B cell (primary cell): ENCODE results near the gene TENM4. TPM values are rescaled to one million over a fixed set of nuclear protein-coding genes. Genes with fewer than 3 reads are reported as not detected.

Source experiments
- ATAC-seq: fragments of 200-7000 bp; cut with Tn5 transposase; one replicate; pipeline ENCODE4 v1.10.0; 2021; ENCODE audit warnings: low read depth, mild to moderate bottlenecking, moderate number of reproducible peaks, moderate library complexity
- CTCF ChIA-PET: fragments of 350-600 bp; sonication (Branson Sonifier 250); formaldehyde crosslinking; loops from one replicate; lab custom pipeline; 2021; ENCODE audit warnings: antibody characterized with exemption, inconsistent platforms; lab: Charles Lee
- POLR2A ChIA-PET: fragments of 350-600 bp; sonication (Branson Sonifier 250); formaldehyde crosslinking; loops from one replicate; lab custom pipeline; 2021; ENCODE audit warnings: antibody characterized with exemption; lab: Charles Lee
- DNase-seq: peaks from one replicate; pipeline ENCODE4 v3.0.0; 2013
- H2AFZ ChIP-seq: 2 replicates; pipeline ENCODE4 v1.6.1; 2012; ENCODE audit warnings: mild to moderate bottlenecking, low read depth, low read length; ENCODE audit not compliant: insufficient read depth, poor library complexity, severe bottlenecking
- H3K27ac ChIP-seq, 2 donors: 1 replicate in 1 of 2; 2 replicates in 1 of 2; pipeline ENCODE4 v1.5.1; 2012 to 2013; ENCODE audit warnings: low read length in 2 of 2, mild to moderate bottlenecking in 2 of 2, moderate library complexity in 1 of 2
- H3K27me3 ChIP-seq, 4 experiments: fragments of 200-600 bp in 1 of 4; sonication (generic) in 1 of 4; replicated peaks in 1 of 4; 1 replicate in 2 of 4; 2 replicates in 2 of 4; pipeline versions ENCODE4 v1.6.1 to v1.7.0; 2013 to 2016; ENCODE audit warnings: low read length in 3 of 4, mild to moderate bottlenecking in 2 of 4, mixed read lengths in 1 of 4, moderate library complexity in 1 of 4; ENCODE audit not compliant: insufficient read depth in 4 of 4, control insufficient read depth in 3 of 4; ENCODE audit errors: control extremely low read depth in 1 of 4
- H3K36me3 ChIP-seq, 2 experiments: replicated peaks in 1 of 2; 1 replicate in 1 of 2; 2 replicates in 1 of 2; pipeline versions ENCODE4 v1.6.1 to v1.7.1; 2013; ENCODE audit warnings: low read length in 1 of 2; ENCODE audit not compliant: insufficient read depth in 2 of 2, control insufficient read depth in 1 of 2; ENCODE audit errors: control extremely low read depth in 1 of 2, extremely low read depth in 1 of 2
- H3K4me1 ChIP-seq, 2 donors: fragments of 200-600 bp in 1 of 2; sonication (generic) in 1 of 2; 1 replicate in 1 of 2; 2 replicates in 1 of 2; pipeline versions ENCODE4 v1.5.1 to v1.6.1; 2013 to 2017; ENCODE audit warnings: low read length in 2 of 2; ENCODE audit not compliant: control insufficient read depth in 2 of 2, insufficient read depth in 2 of 2
- H3K4me2 ChIP-seq: replicated peaks from 2 replicates; pipeline ENCODE3; 2012; ENCODE audit warnings: mild to moderate bottlenecking, low read depth, low read length; ENCODE audit not compliant: poor library complexity, severe bottlenecking
- H3K4me3 ChIP-seq, 5 experiments: fragments of 200-600 bp in 1 of 5; sonication (generic) in 1 of 5; 1 replicate in 3 of 5; 2 replicates in 2 of 5; pipeline versions ENCODE4 v1.5.1 to v1.7.0; 2011 to 2016; ENCODE audit warnings: low read length in 4 of 5, mild to moderate bottlenecking in 4 of 5, low read depth in 2 of 5, control low read depth in 1 of 5, moderate library complexity in 1 of 5; ENCODE audit not compliant: insufficient read depth in 1 of 5; ENCODE audit errors: control extremely low read depth in 1 of 5, extremely low read depth in 1 of 5
- H3K79me2 ChIP-seq: fragments of 200-600 bp; sonication (generic); one replicate; pipeline ENCODE4 v1.6.0; 2016; ENCODE audit warnings: low read length; ENCODE audit not compliant: control insufficient read depth, insufficient read depth
- H3K9ac ChIP-seq: fragments of 200-600 bp; sonication (generic); 2 replicates; pipeline ENCODE4 v1.6.1; 2017; ENCODE audit warnings: mild to moderate bottlenecking, low read length, moderate library complexity
- H3K9me3 ChIP-seq, 3 donors: one replicate each; pipeline versions ENCODE4 v1.6.1 to v1.7.1; 2013; ENCODE audit warnings: low read length in 2 of 3; ENCODE audit not compliant: control insufficient read depth in 2 of 3, insufficient read depth in 1 of 3; ENCODE audit errors: control extremely low read depth in 1 of 3
- H4K20me1 ChIP-seq: 2 replicates; pipeline ENCODE4 v1.6.0; 2012; ENCODE audit warnings: mild to moderate bottlenecking, low read length; ENCODE audit not compliant: insufficient read depth, control insufficient read depth, poor library complexity, severe bottlenecking
- H3K27ac Mint-ChIP-seq: one replicate; pipeline ENCODE4 v1.8.0; 2021; ENCODE audit warnings: mixed read lengths
- H3K27me3 Mint-ChIP-seq: one replicate; pipeline ENCODE4 v1.8.0; 2021; ENCODE audit warnings: mixed read lengths
- H3K4me1 Mint-ChIP-seq: one replicate; pipeline ENCODE4 v1.8.0; 2021; ENCODE audit warnings: mixed read lengths
- H3K4me3 Mint-ChIP-seq: one replicate; pipeline ENCODE4 v1.8.0; 2021; ENCODE audit warnings: mixed read lengths
- H3K9me3 Mint-ChIP-seq: one replicate; pipeline ENCODE4 v1.8.0; 2022; ENCODE audit warnings: mixed read lengths; ENCODE audit not compliant: insufficient read depth
- CTCF ChIP-seq: fragments of 200-600 bp; IDR thresholded peaks from one replicate; pipeline ENCODE4 v1.8.0; 2022; ENCODE audit warnings: antibody characterized with exemption, mild to moderate bottlenecking
- EZH2 ChIP-seq: IDR thresholded peaks from 2 replicates; pipeline ENCODE4 v1.6.1; 2012; ENCODE audit warnings: borderline replicate concordance, low read depth, mild to moderate bottlenecking, moderate library complexity, low read length; ENCODE audit not compliant: insufficient read depth, poor library complexity, severe bottlenecking
- WGBS: methylation state at CpG from one replicate; pipeline ENCODE4 v1.1.5; 2013; ENCODE audit warnings: missing lambda C conversion rate; ENCODE audit not compliant: insufficient coverage; 5-methylcytosine and 5-hydroxymethylcytosine counted together
- intact Hi-C: fragments of 100-400 bp; cut with micrococcal nuclease; formaldehyde crosslinking; loops from one replicate; pipeline ENCODE4 v1.10.0; 2022
- polyA plus RNA-seq: library from polyadenylated mRNA; depleted of rRNA; stranded (reverse); fragments of >200 nt; gene quantifications from 2 replicates; pipeline ENCODE4 v1.2.3, GENCODE V29; 2012
- total RNA-seq, 2 donors: library from RNA; stranded (reverse); fragments of 120-200 nt in 1 of 2; gene quantifications; 1 replicate in 1 of 2; 2 replicates in 1 of 2; pipeline versions ENCODE4 v1.2.3 to v1.2.4, GENCODE V29; 2013 to 2022

The TENM4 gene
- total and polyA plus RNA-seq, 2 donors (not counting 1 experiment from before 2014, with no cell fraction given), result 0.09 to 5.7 TPM

GRCh38 chr11:79427126-79427525 is 13.7 kb downstream of the TENM4 start:
- no peak for ATAC-seq
- no peak for DNase-seq
- no peak overlapping the region for H3K9ac ChIP-seq
- no peaks in the 10 kb centered on the region for H3K79me2 ChIP-seq
- no peak overlapping the region for H3K4me2 ChIP-seq
- no peak overlapping the region for H3K27ac ChIP-seq
- H3K27me3 ChIP-seq, result peaks cover 0 to 7% (median 0%) of the 10 kb centered on the region in 4 experiments
- Mint-ChIP-seq H3K4me3 (no peak overlapping the region), H3K27ac (no peak overlapping the region), H3K9me3 (no peaks in the 10 kb centered on the region), H3K27me3 (peaks cover 7% of the 10 kb centered on the region), H3K4me1 (no peaks in the 10 kb centered on the region)
- WGBS, result no CpG with 5 or more reads among the region's 4 CpGs
- H3K36me3 ChIP-seq, result no peaks in the 10 kb centered on the region
- ChIA-PET CTCF (interaction anchor here (0.7 kb wide), 1 partner anchor 983 kb away, joined by 3 read pairs; no protein-coding TSS in a partner anchor), POLR2A (no interaction called here)
- H2AFZ ChIP-seq, result no peak overlapping the region
- no peaks in the 10 kb centered on the region for H3K4me1 ChIP-seq
- intact Hi-C loops, result no loop called here
- H3K9me3 ChIP-seq, result no peaks in the 10 kb centered on the region
- TF ChIP-seq EZH2 (no peak), CTCF (no peak)
- no peak overlapping the region for H3K4me3 ChIP-seq
- H4K20me1 ChIP-seq, result no peaks in the 10 kb centered on the region

- ATAC-seq, result no peak
- 97% methylated on average over 2 of the region's 2 CpGs for WGBS
- H3K9me3 Mint-ChIP-seq, result no peaks in the 10 kb centered on the region
Observed at GRCh38 chr11:79425463-79425862, 15.4 kb downstream of the TENM4 start.

More at GRCh38 chr11:79425463-79425862, 15.4 kb downstream of the TENM4 start:
- Histone ChIP-seq H3K9me3 (no peaks in the 10 kb centered on the region), H3K27ac (no peak overlapping the region), H3K4me2 (no peak overlapping the region), H3K36me3 (no peaks in the 10 kb centered on the region), H3K27me3 (peaks cover 0 to 3% (median 0%) of the 10 kb centered on the region in 4 experiments), H3K4me3 (no peak overlapping the region), H2AFZ (no peak overlapping the region), H3K9ac (no peak overlapping the region), H3K79me2 (no peaks in the 10 kb centered on the region), H4K20me1 (no peaks in the 10 kb centered on the region), H3K4me1 (no peaks in the 10 kb centered on the region)
- CTCF ChIA-PET, result no interaction called here
- Mint-ChIP-seq H3K27ac (no peak overlapping the region), H3K27me3 (peaks cover 11% of the 10 kb centered on the region), H3K4me1 (no peaks in the 10 kb centered on the region), H3K4me3 (no peak overlapping the region)
- no peak for DNase-seq
- TF ChIP-seq EZH2, result no peak
- TF ChIP-seq CTCF, result no peak
- POLR2A ChIA-PET, result no interaction called here
- intact Hi-C loops, result no loop called here
